GM21717 (cell line): ENCODE data around the gene CFL1.
"Not testable (repeated sequence)": the region's sequence is repeated elsewhere in the genome, so short reads cannot be mapped to it uniquely, and the experiment has no call there.

Source experiments
- ATAC-seq: cut with Tn5 transposase; IDR thresholded peaks from one replicate; pipeline ENCODE4 v1.9.1; 2021; ENCODE audit warnings: mild to moderate bottlenecking, moderate library complexity; ENCODE audit not compliant: unreplicated experiment

CFL1 gene

GRCh38 chr11:65844231-65844872 lies 13.6 kb downstream of the CFL1 start:
- no peak for ATAC-seq

DNA sequence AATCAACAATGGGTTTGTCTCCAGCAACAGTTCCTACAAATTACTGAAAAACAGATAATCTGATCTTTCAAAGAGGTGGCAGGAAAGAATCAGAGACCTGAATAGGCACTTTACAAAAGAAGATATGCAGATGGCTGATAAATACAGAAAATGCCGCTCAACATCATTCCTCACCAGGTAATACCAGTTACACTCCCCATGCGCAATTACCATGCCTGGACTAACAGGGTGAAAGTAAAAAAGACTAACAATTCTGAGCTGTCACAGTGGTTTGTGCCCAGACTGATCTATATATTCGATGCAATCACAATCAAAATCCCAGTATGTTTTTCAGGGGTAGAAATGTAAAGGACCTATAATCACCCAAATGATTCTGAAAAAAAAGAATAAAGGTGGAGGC lies 14.2 kb downstream of the CFL1 start:
- ATAC-seq = no peak

GRCh38 chr11:65842144-65842543 lies 15.8 kb downstream of the CFL1 start:
- no peak for ATAC-seq

DNA sequence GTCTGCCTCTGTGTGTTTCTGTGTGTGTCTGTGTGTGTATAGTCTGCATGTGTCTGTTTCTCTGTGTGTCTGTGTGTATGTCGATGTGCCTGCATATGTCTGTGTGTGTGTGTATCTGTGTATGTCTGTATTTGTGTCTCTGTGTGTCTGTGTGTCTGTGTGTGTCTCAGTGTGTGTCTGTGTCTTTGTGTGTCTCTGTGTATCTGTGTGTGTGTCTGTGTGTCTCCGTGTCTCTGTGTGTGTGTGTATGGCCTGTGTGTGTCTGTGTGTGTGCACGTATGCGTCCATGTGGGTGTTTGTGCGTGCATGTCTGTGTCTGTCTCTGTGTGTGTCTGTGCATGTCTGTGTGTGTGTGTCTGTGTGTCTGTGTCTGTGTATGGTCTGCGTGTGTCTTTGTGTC lies 23.8 kb downstream of the CFL1 start:
- no peak for ATAC-seq

DNA sequence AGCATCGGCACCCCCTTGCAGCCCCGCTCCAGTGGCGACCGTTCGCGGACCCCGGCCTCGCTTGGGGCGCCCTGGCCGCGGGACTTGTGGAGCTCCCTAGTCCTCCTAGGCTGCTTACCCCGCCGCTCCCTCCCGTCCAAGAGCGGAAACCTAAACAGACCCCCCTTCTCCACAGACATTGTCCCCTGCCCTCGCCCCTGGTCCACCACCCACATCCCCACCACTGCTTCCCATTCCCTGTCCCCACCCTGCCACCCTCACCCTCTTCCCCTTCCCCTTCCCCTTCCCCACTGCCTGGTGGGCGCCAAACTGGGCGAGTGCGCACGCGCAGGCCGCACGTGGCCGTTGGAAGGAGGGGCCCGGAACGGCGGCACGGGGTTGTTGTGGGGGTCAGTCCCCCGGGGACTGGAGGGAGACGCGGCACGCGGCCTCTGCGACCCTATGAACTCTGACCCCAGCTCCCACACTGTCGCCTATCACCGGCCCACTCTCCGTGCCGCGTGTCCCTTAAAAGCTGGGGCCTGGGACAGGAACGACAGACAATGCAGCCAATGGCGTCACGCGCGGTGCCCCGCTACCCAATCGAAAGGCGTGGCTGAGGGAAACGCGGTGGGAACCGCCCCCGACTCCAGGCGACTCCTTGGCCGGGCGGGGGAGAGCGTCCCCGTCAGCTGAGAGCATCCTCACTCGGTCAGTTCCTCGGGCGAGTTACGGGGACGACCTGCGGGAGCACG lies 24.5 kb downstream of the CFL1 start, which contains the start of gene SNX32:
Gene SNX32, plus strand, starts transcription at position 667 of the 734 bp plus-strand sequence. CDS start 103 bp downstream, outside the sequence.
- ATAC-seq = peak; percentile 87

DNA sequence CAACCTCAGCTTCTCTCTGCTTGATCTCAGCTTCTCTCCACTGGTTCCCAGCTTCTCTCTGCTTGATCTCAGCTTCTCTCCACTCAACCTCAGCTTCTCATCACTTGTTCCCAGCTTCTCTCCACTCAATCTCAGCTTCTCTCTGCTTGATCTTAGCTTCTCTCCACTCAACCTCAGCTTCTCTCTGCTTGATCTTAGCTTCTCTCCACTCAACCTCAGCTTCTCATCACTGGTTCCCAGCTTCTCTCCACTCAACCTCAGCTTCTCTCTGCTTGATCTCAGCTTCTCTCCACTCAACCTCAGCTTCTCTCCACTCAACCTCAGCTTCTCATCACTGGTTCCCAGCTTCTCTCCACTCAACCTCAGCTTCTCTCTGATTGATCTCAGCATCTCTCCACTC lies 25.7 kb downstream of the CFL1 start:
- not testable (repeated sequence) for ATAC-seq

GRCh38 chr11:65829459-65829858 lies 28.5 kb downstream of the CFL1 start:
- no peak for ATAC-seq

GRCh38 chr11:65826984-65827735 lies 30.8 kb downstream of the CFL1 start:
- ATAC-seq = no peak

- ATAC-seq = no peak
Observed at GRCh38 chr11:65822776-65823528, 35.0 kb downstream of the CFL1 start.

DNA sequence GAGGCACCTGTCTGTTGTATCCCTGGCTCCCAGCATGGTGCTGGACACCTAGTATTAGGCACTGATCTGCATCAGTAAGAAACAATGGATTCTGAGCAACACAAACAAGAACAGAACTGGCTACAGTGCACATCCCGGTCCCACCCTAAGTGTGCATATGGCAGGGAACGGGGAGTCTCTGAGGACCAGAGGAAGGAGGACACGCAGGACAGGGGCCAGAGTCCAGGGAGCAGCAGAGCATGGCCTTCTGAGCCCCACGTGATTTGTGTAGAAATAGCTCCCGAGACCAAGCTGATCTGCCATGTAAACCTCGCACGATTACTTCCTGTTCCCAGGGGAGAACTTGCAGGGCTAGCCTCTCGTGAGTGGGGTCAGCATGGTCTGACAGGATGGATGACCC lies 36.9 kb downstream of the CFL1 start:
- no peak for ATAC-seq

DNA sequence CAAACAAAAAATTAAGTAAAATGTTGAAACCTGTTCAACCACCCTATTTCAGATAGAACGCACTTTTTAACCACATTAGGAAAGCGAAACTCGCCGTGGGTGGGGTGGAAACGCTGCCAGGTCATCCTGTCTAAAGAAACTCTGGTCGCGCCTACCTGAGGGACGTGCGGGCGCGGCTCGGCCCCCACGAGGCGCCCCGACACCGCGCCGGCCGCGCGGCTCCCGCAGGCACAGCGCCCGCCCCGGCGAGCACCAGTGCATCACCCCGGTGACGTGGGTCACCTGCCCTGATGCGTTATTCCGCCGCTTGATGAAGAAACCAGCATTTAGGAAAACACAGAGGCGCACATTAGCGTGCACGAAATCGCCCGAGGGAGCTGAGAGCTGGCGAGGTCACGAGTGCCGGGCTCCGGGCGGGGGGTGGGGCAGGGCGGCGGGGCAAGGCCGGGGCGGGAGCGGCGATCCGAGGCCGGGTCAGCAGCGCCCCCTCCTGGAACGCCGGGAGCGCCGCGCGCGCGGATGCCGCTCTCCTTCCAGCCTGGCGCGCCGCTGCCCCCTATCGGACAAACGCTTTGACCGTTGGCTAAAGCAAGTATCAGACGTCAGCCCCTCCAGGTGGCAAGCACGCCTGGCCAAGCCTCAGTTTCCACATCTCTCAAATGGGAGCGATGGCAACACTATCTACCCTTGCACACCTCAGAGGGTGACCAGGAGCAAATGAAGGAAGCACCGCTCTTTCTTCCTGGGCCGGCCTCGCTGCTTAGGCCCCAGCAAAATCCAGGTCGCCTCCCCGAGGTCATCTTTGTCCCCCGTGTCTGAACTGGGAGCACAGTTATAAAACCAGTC lies 39.9 kb downstream of the CFL1 start:
- ATAC-seq = peak; percentile 67

- ATAC-seq = no peak
Observed at GRCh38 chr11:65817312-65817834, 40.6 kb downstream of the CFL1 start.

- ATAC-seq = no peak
Observed at GRCh38 chr11:65816696-65817095, 41.3 kb downstream of the CFL1 start.

DNA sequence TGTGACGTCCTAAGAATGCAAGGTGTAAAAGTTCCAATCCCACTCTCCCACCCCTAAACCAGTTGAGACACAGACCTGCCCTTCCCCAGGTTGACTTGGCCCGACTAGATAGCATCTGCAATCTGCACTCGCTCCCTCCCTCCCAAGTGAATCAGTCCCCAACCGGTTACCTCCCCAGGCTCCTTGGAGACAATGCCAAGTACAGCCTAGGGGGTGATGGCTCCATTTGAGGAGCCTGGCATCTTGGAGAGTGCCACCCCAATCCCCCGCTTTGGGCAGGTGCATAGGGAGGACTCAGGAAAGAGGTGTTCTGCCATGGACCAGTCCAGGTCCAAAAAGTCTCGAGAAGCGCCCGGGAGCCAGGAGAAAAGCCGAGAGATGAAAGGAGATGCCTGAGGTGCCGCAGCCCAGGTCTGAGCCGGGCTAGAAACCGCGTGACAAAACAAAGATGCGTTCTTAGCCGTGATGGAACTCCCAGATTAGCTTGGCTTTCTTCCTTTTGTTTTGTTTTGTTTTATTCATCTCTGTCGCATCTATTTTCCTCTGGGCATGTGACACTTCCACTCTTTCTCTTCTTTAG lies 42.9 kb downstream of the CFL1 start:
- ATAC-seq = no peak

- no peak for ATAC-seq
Observed at GRCh38 chr11:65814131-65814985, 43.6 kb downstream of the CFL1 start.

GRCh38 chr11:65811764-65812475 lies 46.1 kb downstream of the CFL1 start:
- no peak for ATAC-seq

DNA sequence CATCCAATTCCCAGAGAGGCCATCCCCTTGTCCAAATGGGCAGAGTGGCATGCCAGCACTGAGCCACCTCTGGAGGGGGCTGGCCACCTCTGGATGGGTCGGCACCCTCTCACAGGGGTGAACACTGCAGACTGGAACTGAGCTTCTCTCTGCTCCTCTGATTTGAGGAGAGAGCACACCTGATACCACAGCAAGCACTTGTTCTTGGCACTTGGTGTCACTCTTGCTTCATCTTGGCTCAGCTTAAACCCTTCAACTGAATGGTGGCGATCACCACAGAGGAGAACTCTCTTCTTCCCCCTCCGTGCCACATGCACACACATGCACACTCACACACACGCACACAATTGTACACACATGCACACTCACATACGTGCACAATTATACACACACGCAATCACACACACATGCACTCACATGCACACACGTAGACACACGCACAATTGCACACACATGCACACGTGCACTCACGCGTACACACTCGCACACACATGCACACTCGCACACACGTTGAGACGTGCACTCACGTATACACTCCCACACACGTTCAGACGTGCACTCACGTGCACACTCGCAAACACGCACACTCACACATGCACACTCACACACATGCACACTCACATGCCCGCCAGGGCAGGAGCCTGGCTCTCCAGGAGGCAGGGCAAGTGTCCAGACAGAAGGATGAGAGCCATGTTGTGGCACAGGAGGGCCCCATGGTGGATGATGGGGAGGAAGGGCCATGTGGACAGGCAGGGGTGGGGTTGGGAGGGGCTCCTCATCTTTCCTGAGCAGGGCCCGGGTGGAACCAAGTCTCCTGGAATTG lies 47.7 kb downstream of the CFL1 start:
- ATAC-seq = no peak
